Stimulated activated effector memory CD8-positive, alpha-beta T cell treated with anti-CD3 and anti-CD28 coated beads, Interleukin-12 subunit alpha, Interleukin-12 subunit beta, amount 100 ng/mL, for 72 hours (primary cell): ENCODE measurements around the gene PRR4.

Source experiments
- ATAC-seq: fragments of 150-1000 bp; cut with Tn5 transposase; 2 replicates; pipeline ENCODE4 v1.10.0; 2021
- DNase-seq, 2 donors: peaks; one replicate each; pipeline ENCODE4 v3.0.0; 2021 to 2022; ENCODE audit warnings: low spot score in 2 of 2
- H3K27ac Mint-ChIP-seq: one replicate; pipeline ENCODE4 v1.8.0; 2022; ENCODE audit warnings: mild to moderate bottlenecking, mixed read lengths
- H3K36me3 Mint-ChIP-seq: one replicate; pipeline ENCODE4 v1.8.0; 2022; ENCODE audit warnings: mild to moderate bottlenecking, mixed read lengths
- H3K4me1 Mint-ChIP-seq: one replicate; pipeline ENCODE4 v1.8.0; 2022; ENCODE audit warnings: mixed read lengths
- H3K4me3 Mint-ChIP-seq: one replicate; pipeline ENCODE4 v1.8.0; 2022; ENCODE audit warnings: mild to moderate bottlenecking, mixed read lengths
- H3K9me3 Mint-ChIP-seq: one replicate; pipeline ENCODE4 v1.8.0; 2022; ENCODE audit warnings: mixed read lengths

Gene PRR4

GRCh38 chr12:10829994-10830393 is 19.3 kb downstream of the PRR4 start:
- Mint-ChIP-seq H3K4me1 (no peaks in the 10 kb centered on the region), H3K9me3 (no peaks in the 10 kb centered on the region), H3K4me3 (no peak overlapping the region), H3K27ac (no peak overlapping the region), H3K36me3 (no peaks in the 10 kb centered on the region)
- DNase-seq (no peak), ATAC-seq (no peak)

- Mint-ChIP-seq H3K4me1 (no peaks in the 10 kb centered on the region), H3K36me3 (no peaks in the 10 kb centered on the region), H3K4me3 (no peak within 1 kb of the TSS), H3K27ac (no peak within 1 kb of the TSS), H3K9me3 (no peaks in the 10 kb centered on the region)
- ATAC-seq (no peak), DNase-seq (no peak)
Observed at GRCh38 chr12:10826258-10826657, 23.0 kb downstream of the PRR4 start, which contains the start of gene TAS2R10. Gene TAS2R10, minus strand, starts transcription at chr12:10826358. Its CDS starts 89 bp downstream, at chr12:10826269.

- no peak overlapping the region for H3K27ac Mint-ChIP-seq
- H3K9me3 Mint-ChIP-seq, result no peaks in the 10 kb centered on the region
- DNase-seq (no peak), ATAC-seq (no peak)
- no peaks in the 10 kb centered on the region for H3K4me1 Mint-ChIP-seq
- H3K36me3 Mint-ChIP-seq, result no peaks in the 10 kb centered on the region
- H3K4me3 Mint-ChIP-seq, result no peak overlapping the region
Observed at GRCh38 chr12:10824957-10825356, 24.3 kb downstream of the PRR4 start.

DNA sequence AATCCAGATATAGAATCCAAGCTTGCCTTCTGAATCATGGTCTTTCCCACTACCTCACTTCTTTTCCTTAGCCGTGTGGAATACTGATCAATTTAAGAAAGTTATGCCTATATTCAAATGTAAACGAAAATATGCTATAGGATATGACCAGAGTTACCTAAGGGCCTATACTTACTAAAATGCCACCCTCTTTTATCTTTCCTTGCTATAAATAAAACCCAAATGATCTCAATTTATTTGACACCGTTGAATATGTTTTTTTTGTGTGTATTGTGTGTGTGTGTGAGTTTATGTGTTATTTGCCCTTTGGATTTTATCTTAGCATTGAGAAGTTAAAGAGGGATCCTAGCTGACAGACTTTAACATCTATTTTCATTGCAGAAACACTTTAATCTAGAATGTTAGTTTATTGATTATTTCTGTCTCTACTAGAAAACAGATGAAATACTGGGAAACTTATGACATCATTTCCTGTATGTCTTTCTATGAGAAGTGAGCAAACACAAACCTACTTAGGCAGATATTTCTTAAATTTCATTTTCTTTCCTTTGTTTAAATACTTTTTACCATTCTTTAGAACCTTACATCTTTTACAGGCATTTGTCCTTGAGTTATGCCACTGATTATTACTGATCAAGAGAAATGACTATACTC is 37.3 kb downstream of the PRR4 start:
- DNase-seq (no peak), ATAC-seq (no peak)
- no peak overlapping the region for H3K4me3 Mint-ChIP-seq
- no peaks in the 10 kb centered on the region for H3K4me1 Mint-ChIP-seq
- no peaks in the 10 kb centered on the region for H3K36me3 Mint-ChIP-seq
- H3K9me3 Mint-ChIP-seq, result no peaks in the 10 kb centered on the region
- no peak overlapping the region for H3K27ac Mint-ChIP-seq

DNA sequence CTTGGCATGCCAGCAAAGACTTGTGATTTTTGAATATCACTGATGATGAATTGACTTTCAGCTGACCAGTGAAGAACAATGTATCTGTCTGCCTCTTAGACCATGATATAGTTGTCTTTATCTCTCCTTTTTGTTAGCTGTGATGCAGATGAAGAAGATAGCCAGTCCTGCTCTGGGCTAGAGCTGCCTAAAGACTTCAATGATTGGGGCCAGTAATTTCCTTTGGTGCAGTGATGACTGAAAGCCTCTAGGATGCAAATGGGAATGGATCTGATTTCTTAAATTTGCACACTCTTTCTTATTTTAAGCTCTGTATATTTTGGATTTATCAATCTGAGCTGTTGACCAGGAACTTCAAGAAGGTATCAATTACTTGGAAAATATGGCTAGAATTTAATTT is 39.2 kb downstream of the PRR4 start, which contains the start of gene TAS2R9:
TSS of gene TAS2R9 (minus strand) at position 101 of the 400 bp plus-strand sequence. CDS start at position 8, 93 bp downstream.
- DNase-seq (no peak), ATAC-seq (no peak)
- Mint-ChIP-seq H3K4me1 (no peaks in the 10 kb centered on the region), H3K36me3 (no peaks in the 10 kb centered on the region), H3K27ac (no peak within 1 kb of the TSS), H3K9me3 (no peaks in the 10 kb centered on the region), H3K4me3 (no peak within 1 kb of the TSS)

GRCh38 chr12:10807186-10807585 is 42.1 kb downstream of the PRR4 start, which contains the start of gene TAS2R8:
Gene TAS2R8, minus strand, starts transcription at chr12:10807286. Its CDS starts 306 bp downstream, at chr12:10806980.
- no peaks in the 10 kb centered on the region for H3K9me3 Mint-ChIP-seq
- no peaks in the 10 kb centered on the region for H3K36me3 Mint-ChIP-seq
- no peaks in the 10 kb centered on the region for H3K4me1 Mint-ChIP-seq
- DNase-seq (no peak), ATAC-seq (no peak)
- no peak within 1 kb of the TSS for H3K27ac Mint-ChIP-seq
- no peak within 1 kb of the TSS for H3K4me3 Mint-ChIP-seq

GRCh38 chr12:10802587-10802986 is 46.7 kb downstream of the PRR4 start, which contains the start of gene TAS2R7:
Gene TAS2R7, minus strand, starts transcription at chr12:10802627. Its CDS starts 57 bp downstream, at chr12:10802570.
- Mint-ChIP-seq H3K27ac (no peak within 1 kb of the TSS), H3K4me3 (no peak within 1 kb of the TSS), H3K36me3 (no peaks in the 10 kb centered on the region), H3K9me3 (no peaks in the 10 kb centered on the region), H3K4me1 (no peaks in the 10 kb centered on the region)
- DNase-seq, result no peak
- ATAC-seq, result no peak

GRCh38 chr12:10801741-10802140 is 47.5 kb downstream of the PRR4 start:
- DNase-seq (no peak), ATAC-seq (no peak)
- Mint-ChIP-seq H3K4me3 (no peak overlapping the region), H3K36me3 (no peaks in the 10 kb centered on the region), H3K27ac (no peak overlapping the region), H3K4me1 (no peaks in the 10 kb centered on the region), H3K9me3 (no peaks in the 10 kb centered on the region)
